GM12864 (cell line): ENCODE results near the gene KCTD14.

ENCODE experiments used
- DNase-seq: peaks from one replicate; pipeline ENCODE4 v3.0.0-alpha.2; 2011; ENCODE audit warnings: low read depth
- H3K4me3 ChIP-seq: 2 replicates; pipeline ENCODE4 v1.5.1; 2011; ENCODE audit warnings: mild to moderate bottlenecking, low read depth, low read length, control low read depth
- CTCF ChIP-seq: IDR thresholded peaks from 2 replicates; pipeline ENCODE4 v1.5.1; 2011; ENCODE audit warnings: low read depth, mild to moderate bottlenecking, moderate library complexity, low read length, control low read depth, inconsistent platforms; ENCODE audit errors: missing control alignments

Gene KCTD14

GRCh38 chr11:78022397-78023396, at the start of gene KCTD14:
Gene KCTD14, minus strand, starts transcription at chr11:78023276. Its CDS starts 27 bp downstream, at chr11:78023249.
- H3K4me3 ChIP-seq, result no peak within 1 kb of the TSS
- TF ChIP-seq CTCF, result no peak
- no peak for DNase-seq

- no peak for TF ChIP-seq CTCF
- no peak for DNase-seq
- no peak overlapping the region for H3K4me3 ChIP-seq
Observed at GRCh38 chr11:78072455-78072854, 49.4 kb upstream of the KCTD14 start.

- TF ChIP-seq CTCF, result no peak
- no peak for DNase-seq
- no peak overlapping the region for H3K4me3 ChIP-seq
Observed at GRCh38 chr11:78071717-78072116, 48.6 kb upstream of the KCTD14 start.

GRCh38 chr11:78070621-78071020, 47.5 kb upstream of the KCTD14 start:
- no peak for DNase-seq

GRCh38 chr11:78069465-78069864, 46.4 kb upstream of the KCTD14 start:
- no peak for DNase-seq
- no peak for TF ChIP-seq CTCF

More at GRCh38 chr11:78070621-78071020, 47.5 kb upstream of the KCTD14 start:
- TF ChIP-seq CTCF, result no peak
- H3K4me3 ChIP-seq, result no peak overlapping the region

GRCh38 chr11:78067704-78068103, 44.6 kb upstream of the KCTD14 start:
- no peak overlapping the region for H3K4me3 ChIP-seq
- TF ChIP-seq CTCF, result no peak
- DNase-seq, result no peak

More at GRCh38 chr11:78069465-78069864, 46.4 kb upstream of the KCTD14 start:
- H3K4me3 ChIP-seq, result no peak overlapping the region
